HG02763 (cell line): ENCODE measurements around the gene NEDD1.

Experiments
- ATAC-seq: cut with Tn5 transposase; IDR thresholded peaks from one replicate; pipeline ENCODE4 v1.9.1; 2021; ENCODE audit warnings: mild to moderate bottlenecking, moderate library complexity; ENCODE audit not compliant: unreplicated experiment

Gene NEDD1

GRCh38 chr12:97003276-97003675, 96.2 kb downstream of the NEDD1 start:
- no peak for ATAC-seq
